Activated CD8-positive, alpha-beta memory T cell treated with anti-CD3 and anti-CD28 coated beads, Interleukin-2, amount 50 U/mL, for 24 hours (primary cell): ENCODE measurements around the gene RXFP3.
"Not testable (repeated sequence)": the region's sequence is repeated elsewhere in the genome, so short reads cannot be mapped to it uniquely, and the experiment has no call there.

Experiments used
- DNase-seq: peaks from one replicate; pipeline ENCODE4 v3.0.0-alpha.2; 2020; ENCODE audit errors: extremely low read depth

Gene RXFP3

GRCh38 chr5:33936381-33937016 lies at the start of gene RXFP3:
Gene RXFP3 (plus strand): TSS chr5:33936386. CDS start chr5:33936741, 355 bp downstream.
- no peak for DNase-seq

- no peak for DNase-seq
Measured at GRCh38 chr5:33887268-33887667, 48.9 kb upstream of the RXFP3 start.

GRCh38 chr5:33888587-33888986 lies 47.6 kb upstream of the RXFP3 start:
- no peak for DNase-seq

- DNase-seq = no peak
Measured at GRCh38 chr5:33890131-33891032, 45.8 kb upstream of the RXFP3 start.

GRCh38 chr5:33891446-33891787 lies 44.8 kb upstream of the RXFP3 start:
- DNase-seq = no peak

GRCh38 chr5:33891788-33892619 lies 44.2 kb upstream of the RXFP3 start, which contains the start of gene ADAMTS12:
Gene ADAMTS12 (minus strand): TSS chr5:33891990. CDS start chr5:33891856, 134 bp downstream.
- no peak for DNase-seq

- DNase-seq = no peak
Measured at GRCh38 chr5:33892620-33893137, 43.5 kb upstream of the RXFP3 start.

GRCh38 chr5:33894566-33894965 lies 41.6 kb upstream of the RXFP3 start:
- no peak for DNase-seq

- no peak for DNase-seq
Measured at GRCh38 chr5:33901156-33901555, 35.0 kb upstream of the RXFP3 start.

- DNase-seq = no peak
Measured at GRCh38 chr5:33903118-33903517, 33.1 kb upstream of the RXFP3 start.

GRCh38 chr5:33905381-33905780 lies 30.8 kb upstream of the RXFP3 start:
- DNase-seq = no peak

- not testable (repeated sequence) for DNase-seq
Measured at GRCh38 chr5:33906248-33906647, 29.9 kb upstream of the RXFP3 start.

GRCh38 chr5:33914844-33915243 lies 21.3 kb upstream of the RXFP3 start:
- not testable (repeated sequence) for DNase-seq

GRCh38 chr5:33921002-33921401 lies 15.2 kb upstream of the RXFP3 start:
- no peak for DNase-seq

- DNase-seq = no peak
Measured at GRCh38 chr5:33925278-33925677, 10.9 kb upstream of the RXFP3 start.

- no peak for DNase-seq
Measured at GRCh38 chr5:33927685-33928084, 8.5 kb upstream of the RXFP3 start.

GRCh38 chr5:33928283-33928682 lies 7.9 kb upstream of the RXFP3 start:
- no peak for DNase-seq

- no peak for DNase-seq
Measured at GRCh38 chr5:33929925-33930690, 6.1 kb upstream of the RXFP3 start.

GRCh38 chr5:33931136-33931535 lies 5.0 kb upstream of the RXFP3 start:
- no peak for DNase-seq

GRCh38 chr5:33933723-33934169 lies 2.4 kb upstream of the RXFP3 start:
- no peak for DNase-seq

- DNase-seq = no peak
Measured at GRCh38 chr5:33934176-33934575, 2.0 kb upstream of the RXFP3 start.
